NB4 (cell line): ENCODE measurements around the gene C19orf47.

Experiments used
- DNase-seq: peaks from one replicate; pipeline ENCODE4 v3.0.0; 2010; ENCODE audit warnings: low read depth
- H3K4me3 ChIP-seq: one replicate; pipeline ENCODE4 v1.5.1; 2011; ENCODE audit warnings: mild to moderate bottlenecking, low read depth, low read length, moderate library complexity
- CTCF ChIP-seq: IDR thresholded peaks from one replicate; pipeline ENCODE4 v1.5.1; 2012; ENCODE audit warnings: low read depth, low read length
- MAX ChIP-seq: IDR thresholded peaks from 2 replicates; pipeline ENCODE4 v1.6.1; 2011; ENCODE audit warnings: low read depth, low read length
- MYC ChIP-seq: IDR thresholded peaks from 2 replicates; pipeline ENCODE4 v1.6.1; 2011; ENCODE audit warnings: low read depth, low read length
- POLR2A ChIP-seq: IDR thresholded peaks from 2 replicates; pipeline ENCODE4 v1.6.1; 2011; ENCODE audit warnings: mild to moderate bottlenecking; ENCODE audit not compliant: insufficient read length; ENCODE audit errors: extremely low read depth

C19orf47 gene

GRCh38 chr19:40360020-40360707 lies 12.0 kb upstream of the C19orf47 start:
- DNase-seq, result no peak
- TF ChIP-seq CTCF (no peak), POLR2A (no peak), MYC (no peak), MAX (no peak)
- no peak overlapping the region for H3K4me3 ChIP-seq

GRCh38 chr19:40358773-40359172 lies 10.6 kb upstream of the C19orf47 start:
- peak; percentile 83 for DNase-seq
- TF ChIP-seq POLR2A (no peak), MYC (no peak), CTCF (no peak), MAX (no peak)
- H3K4me3 ChIP-seq, result no peak overlapping the region

DNA sequence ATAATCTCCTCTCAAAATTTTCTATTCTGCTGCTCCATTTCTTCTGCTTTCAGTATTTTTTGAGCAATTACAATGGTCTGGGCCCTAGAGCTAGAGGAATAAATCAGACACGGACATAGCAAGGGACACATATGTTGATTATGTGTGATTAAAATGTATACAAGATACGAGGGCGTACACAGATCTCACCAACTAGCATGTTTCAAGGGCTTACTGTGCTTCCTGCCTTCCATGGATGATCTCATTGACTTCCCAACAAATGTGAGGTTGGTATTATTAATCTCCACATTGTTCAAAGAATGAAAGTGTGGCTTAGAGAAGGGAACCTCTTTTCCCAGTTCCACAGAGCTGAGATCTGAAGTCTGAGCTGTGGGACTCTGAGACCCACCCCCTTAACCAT lies 9.4 kb upstream of the C19orf47 start:
- TF ChIP-seq MYC (no peak), CTCF (no peak), MAX (no peak), POLR2A (no peak)
- H3K4me3 ChIP-seq, result no peak overlapping the region
- DNase-seq, result no peak

DNA sequence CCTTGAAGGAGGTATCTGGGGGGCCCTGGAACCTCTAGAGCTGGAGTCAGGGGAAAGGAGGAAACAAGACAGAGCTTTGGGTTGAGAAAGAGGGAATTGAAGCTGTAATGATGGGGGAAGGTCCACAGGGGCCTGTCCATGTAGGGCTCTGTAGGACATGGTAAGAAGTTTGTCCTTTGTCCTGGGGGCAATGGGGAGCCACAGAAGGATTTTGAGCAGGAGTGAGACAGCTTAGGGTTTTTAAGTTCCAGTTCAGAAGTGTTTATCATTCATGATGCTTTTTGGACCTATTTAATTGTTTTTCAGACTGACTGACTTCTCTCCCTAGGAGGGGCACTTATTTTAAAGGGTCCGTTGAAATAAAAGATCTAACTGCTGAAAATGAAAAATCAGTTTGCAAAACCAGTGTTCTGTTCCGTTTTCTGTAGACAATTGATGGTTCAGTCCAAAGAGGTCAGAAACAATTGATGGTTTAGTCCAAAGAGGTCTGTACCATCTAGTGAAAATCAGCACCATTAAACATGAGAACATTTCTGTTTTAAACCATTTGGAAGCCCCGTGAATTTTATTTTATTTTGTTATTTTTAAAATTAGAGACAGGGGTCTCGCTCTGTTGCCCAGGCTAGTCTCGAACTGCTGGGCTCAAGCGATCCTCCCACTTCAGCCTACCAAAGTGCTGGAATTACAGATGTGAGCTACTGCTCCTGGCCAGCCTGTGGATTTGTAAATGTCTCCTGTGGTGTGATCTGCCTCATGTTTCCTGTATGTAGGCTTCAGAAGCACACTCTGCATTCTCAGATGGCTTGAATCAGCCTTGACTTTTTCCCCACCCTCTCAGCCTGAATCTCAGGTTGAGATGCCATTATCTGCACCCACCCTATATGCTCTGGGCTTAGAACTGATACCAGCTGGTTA lies 8.7 kb upstream of the C19orf47 start:
- H3K4me3 ChIP-seq, result no peak overlapping the region
- TF ChIP-seq POLR2A (no peak), CTCF (no peak), MAX (no peak), MYC (no peak)
- DNase-seq, result no peak

DNA sequence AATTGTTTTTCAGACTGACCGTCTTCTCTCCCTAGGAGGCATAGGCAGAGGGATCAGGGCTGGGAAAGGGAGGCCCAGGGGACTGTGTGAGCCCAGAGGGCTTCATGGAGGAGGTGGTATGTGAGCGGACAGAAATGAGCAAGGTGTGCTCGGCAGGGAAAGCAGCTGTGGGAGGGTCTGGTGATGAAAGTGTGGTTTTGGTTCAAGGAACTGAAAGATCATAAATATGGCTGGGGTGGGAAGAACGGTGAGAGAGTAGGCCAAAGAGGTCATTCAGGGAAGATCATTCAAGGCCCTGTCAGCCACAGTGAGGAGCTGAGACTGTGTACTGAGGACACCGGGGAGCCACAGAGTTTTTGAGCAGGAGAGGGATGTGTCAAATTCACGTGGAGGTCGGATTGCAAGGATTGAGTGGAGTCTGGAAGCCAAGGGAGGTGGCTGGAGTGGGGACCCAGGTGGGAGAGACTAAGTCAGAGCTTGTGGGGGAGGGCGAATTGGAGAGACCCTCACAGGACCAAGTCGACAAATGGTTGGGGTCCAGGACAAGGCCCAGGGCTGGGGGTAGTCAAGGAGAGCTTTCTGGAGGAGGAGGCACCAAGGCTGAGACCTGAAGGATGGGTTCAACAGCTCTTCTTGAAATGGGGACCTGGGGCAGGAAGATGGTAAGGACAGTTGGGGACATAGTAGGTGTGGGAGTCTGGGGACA lies 7.9 kb upstream of the C19orf47 start:
- no peak overlapping the region for H3K4me3 ChIP-seq
- TF ChIP-seq MAX (no peak), CTCF (no peak), MYC (no peak), POLR2A (no peak)
- DNase-seq, result no peak
